Ovary (tissue), 3 donors: Measurements from ENCODE around the gene CLDND2.

ENCODE experiments used
- CTCF ChIP-seq, 3 donors: fragments of 450-650 bp in 2 of 3; fragments of 200-600 bp in 1 of 3; IDR thresholded peaks; one replicate each; pipeline versions ENCODE4 v1.5.1 to v1.8.0; 2016 to 2022; ENCODE audit warnings: antibody characterized with exemption in 3 of 3, mild to moderate bottlenecking in 1 of 3
- EP300 ChIP-seq: sonication (generic); formaldehyde crosslinking; IDR thresholded peaks from one replicate; pipeline ENCODE4 v1.6.1; 2017; ENCODE audit warnings: antibody characterized with exemption
- POLR2A ChIP-seq: fragments of 450-650 bp; IDR thresholded peaks from one replicate; pipeline ENCODE4 v1.6.1; 2017; ENCODE audit warnings: antibody characterized with exemption, mild to moderate bottlenecking, moderate library complexity
- donor health status: DM: no; HTN: no; CAD: no.

- TF ChIP-seq CTCF (IDR thresholded peaks at IDR 0.05) (no peak), POLR2A (no peak), EP300 (no peak)
Observed at GRCh38 chr19:51377422-51377821, 8.6 kb upstream of the CLDND2 start.
